Measurements from ENCODE around the gene EHD4.

EHD4 gene

DNA sequence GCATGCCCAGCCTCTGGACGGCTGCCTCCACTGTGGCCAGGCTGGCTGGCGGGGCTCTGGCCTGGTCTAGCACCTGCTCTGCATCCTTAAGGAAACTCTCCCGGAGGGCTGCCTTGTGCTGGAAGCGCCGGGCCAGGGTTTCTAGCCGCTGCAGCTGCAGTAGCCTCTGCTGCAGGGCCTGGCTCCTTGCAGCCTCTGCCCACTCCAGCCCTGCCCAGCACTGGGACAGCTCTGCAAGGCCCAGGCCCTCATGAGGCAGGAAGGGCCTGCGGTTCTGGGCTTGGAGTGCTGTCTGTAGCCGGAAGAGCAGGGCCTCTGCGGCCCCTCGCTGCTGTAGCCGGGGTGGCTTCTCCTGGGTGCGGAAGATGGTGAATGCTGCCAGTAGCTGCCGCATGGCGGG is 86.5 kb downstream of the EHD4 start:
- Histone ChIP-seq H3K27me3 (ENCODE audit: control insufficient read depth, insufficient read depth, low read length) (peaks cover 12% of the 10 kb centered on the region; the same call in 1 of the 2 replicates), H3K36me3 (ENCODE audit: control insufficient read depth, insufficient read depth, low read length) (no peaks in the 10 kb centered on the region; the same call in 1 of the 2 replicates), H3K4me3 (ENCODE audit: low read length) (no peak overlapping the region), H3K27ac (ENCODE audit: low read length) (no peak overlapping the region), H3K9me3 (ENCODE audit: control insufficient read depth, insufficient read depth, low read length) (no peaks in the 10 kb centered on the region), H3K4me1 (ENCODE audit: control insufficient read depth, insufficient read depth, low read length) (peaks cover 2% of the 10 kb centered on the region; the same call in 1 of the 2 replicates)
- DNase-seq (ENCODE audit: low read depth, low spot score): no peak
- WGBS (ENCODE audit: insufficient coverage, insufficient read length): no CpG with 5 or more reads among the region's 14 CpGs

GRCh38 chr15:41885321-41885720 is 87.0 kb downstream of the EHD4 start:
- H3K9me3 ChIP-seq (ENCODE audit: control insufficient read depth, insufficient read depth, low read length): no peaks in the 10 kb centered on the region
- H3K4me3 ChIP-seq (ENCODE audit: low read length): no peak overlapping the region
- peaks cover 14% of the 10 kb centered on the region; the same call in 1 of the 2 replicates for H3K27me3 ChIP-seq (ENCODE audit: control insufficient read depth, insufficient read depth, low read length)
- no peak overlapping the region for H3K27ac ChIP-seq (ENCODE audit: low read length)
- DNase-seq (ENCODE audit: low read depth, low spot score): no peak
- H3K36me3 ChIP-seq (ENCODE audit: control insufficient read depth, insufficient read depth, low read length): no peaks in the 10 kb centered on the region; the same call in 1 of the 2 replicates
- H3K4me1 ChIP-seq (ENCODE audit: control insufficient read depth, insufficient read depth, low read length): peaks cover 2% of the 10 kb centered on the region; the same call in 1 of the 2 replicates

DNA sequence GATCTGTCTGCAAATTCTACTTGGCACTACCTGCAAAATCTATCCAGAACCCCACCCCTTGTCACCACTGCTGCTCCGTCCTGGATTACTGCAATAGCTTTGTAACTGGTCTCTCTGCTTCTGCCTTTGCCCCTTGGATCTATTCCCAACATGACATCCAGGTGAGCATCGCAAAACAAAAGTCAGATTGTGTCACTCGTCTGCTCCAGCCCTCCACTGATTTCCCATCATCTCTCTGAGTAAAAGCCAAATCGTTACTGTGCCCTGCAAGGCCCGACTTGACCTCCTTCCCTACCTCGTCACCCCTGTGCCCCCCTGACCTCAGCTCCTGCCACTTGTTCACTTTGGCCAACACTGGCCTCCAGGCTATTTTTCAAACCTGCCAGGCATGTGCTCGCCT is 87.9 kb downstream of the EHD4 start:
- Histone ChIP-seq H3K4me1 (ENCODE audit: control insufficient read depth, insufficient read depth, low read length) (peaks cover 2% of the 10 kb centered on the region; the same call in 1 of the 2 replicates), H3K27me3 (ENCODE audit: control insufficient read depth, insufficient read depth, low read length) (peaks cover 14% of the 10 kb centered on the region; the same call in 1 of the 2 replicates), H3K9me3 (ENCODE audit: control insufficient read depth, insufficient read depth, low read length) (no peaks in the 10 kb centered on the region), H3K36me3 (ENCODE audit: control insufficient read depth, insufficient read depth, low read length) (no peaks in the 10 kb centered on the region; the same call in 1 of the 2 replicates), H3K4me3 (ENCODE audit: low read length) (no peak overlapping the region), H3K27ac (ENCODE audit: low read length) (no peak overlapping the region)
- DNase-seq (ENCODE audit: low read depth, low spot score): no peak
- no CpG with 5 or more reads among the region's 7 CpGs for WGBS (ENCODE audit: insufficient coverage, insufficient read length)

- H3K4me1 ChIP-seq (ENCODE audit: control insufficient read depth, insufficient read depth, low read length): peaks cover 2% of the 10 kb centered on the region; the same call in 1 of the 2 replicates
- no CpG with 5 or more reads among the region's 2 CpGs for WGBS (ENCODE audit: insufficient coverage, insufficient read length)
- H3K27ac ChIP-seq (ENCODE audit: low read length): no peak overlapping the region
Observed at GRCh38 chr15:41883484-41883825, 88.9 kb downstream of the EHD4 start.

GRCh38 chr15:41882689-41883483 is 89.5 kb downstream of the EHD4 start:
- DNase-seq (ENCODE audit: low read depth, low spot score): no peak
- Histone ChIP-seq H3K27ac (ENCODE audit: low read length) (no peak overlapping the region), H3K4me1 (ENCODE audit: control insufficient read depth, insufficient read depth, low read length) (peaks cover 2% of the 10 kb centered on the region; the same call in 1 of the 2 replicates), H3K9me3 (ENCODE audit: control insufficient read depth, insufficient read depth, low read length) (no peaks in the 10 kb centered on the region), H3K36me3 (ENCODE audit: control insufficient read depth, insufficient read depth, low read length) (no peaks in the 10 kb centered on the region; the same call in 1 of the 2 replicates), H3K4me3 (ENCODE audit: low read length) (peak overlapping the region; percentile 39; the same call in 1 of the 2 replicates), H3K27me3 (ENCODE audit: control insufficient read depth, insufficient read depth, low read length) (peaks cover 14% of the 10 kb centered on the region; the same call in 1 of the 2 replicates)
- no CpG with 5 or more reads among the region's 14 CpGs for WGBS (ENCODE audit: insufficient coverage, insufficient read length)

More at GRCh38 chr15:41883484-41883825, 88.9 kb downstream of the EHD4 start:
- Histone ChIP-seq H3K4me3 (ENCODE audit: low read length) (no peak overlapping the region), H3K36me3 (ENCODE audit: control insufficient read depth, insufficient read depth, low read length) (no peaks in the 10 kb centered on the region; the same call in 1 of the 2 replicates), H3K27me3 (ENCODE audit: control insufficient read depth, insufficient read depth, low read length) (peaks cover 14% of the 10 kb centered on the region; the same call in 1 of the 2 replicates), H3K9me3 (ENCODE audit: control insufficient read depth, insufficient read depth, low read length) (no peaks in the 10 kb centered on the region)
- no peak for DNase-seq (ENCODE audit: low read depth, low spot score)

GRCh38 chr15:41881920-41882688 is 90.3 kb downstream of the EHD4 start:
- Histone ChIP-seq H3K27ac (ENCODE audit: low read length) (no peak overlapping the region), H3K4me3 (ENCODE audit: low read length) (peak overlapping the region; percentile 39; the same call in 1 of the 2 replicates), H3K36me3 (ENCODE audit: control insufficient read depth, insufficient read depth, low read length) (no peaks in the 10 kb centered on the region; the same call in 1 of the 2 replicates), H3K9me3 (ENCODE audit: control insufficient read depth, insufficient read depth, low read length) (no peaks in the 10 kb centered on the region), H3K27me3 (ENCODE audit: control insufficient read depth, insufficient read depth, low read length) (peaks cover 14% of the 10 kb centered on the region; the same call in 1 of the 2 replicates), H3K4me1 (ENCODE audit: control insufficient read depth, insufficient read depth, low read length) (peaks cover 2% of the 10 kb centered on the region; the same call in 1 of the 2 replicates)
- no CpG with 5 or more reads among the region's 81 CpGs for WGBS (ENCODE audit: insufficient coverage, insufficient read length)
- DNase-seq (ENCODE audit: low read depth, low spot score): no peak

DNA sequence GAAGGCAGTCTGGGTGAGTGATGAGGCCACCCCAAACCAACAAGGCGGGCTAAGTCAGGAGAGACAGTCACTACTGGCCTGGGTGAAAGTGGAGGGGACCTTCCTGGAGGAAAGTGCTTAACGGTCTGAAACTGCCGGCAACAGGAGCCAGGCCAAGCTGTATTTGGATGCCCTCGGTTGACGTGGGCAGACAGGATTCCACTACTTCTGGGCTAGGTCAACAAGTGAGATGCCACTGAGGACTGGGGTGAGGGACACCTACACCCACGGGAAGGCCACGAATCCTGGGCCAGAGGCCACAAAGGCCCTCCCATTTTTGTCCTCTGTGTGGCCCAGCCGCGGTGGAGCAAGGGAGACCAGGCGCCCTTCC is 90.8 kb downstream of the EHD4 start:
- Histone ChIP-seq H3K4me3 (ENCODE audit: low read length) (no peak overlapping the region; the same call in 1 of the 2 replicates), H3K27me3 (ENCODE audit: control insufficient read depth, insufficient read depth, low read length) (peaks cover 14% of the 10 kb centered on the region; the same call in 1 of the 2 replicates), H3K36me3 (ENCODE audit: control insufficient read depth, insufficient read depth, low read length) (no peaks in the 10 kb centered on the region; the same call in 1 of the 2 replicates), H3K9me3 (ENCODE audit: control insufficient read depth, insufficient read depth, low read length) (no peaks in the 10 kb centered on the region), H3K27ac (ENCODE audit: low read length) (no peak overlapping the region), H3K4me1 (ENCODE audit: control insufficient read depth, insufficient read depth, low read length) (peaks cover 2% of the 10 kb centered on the region; the same call in 1 of the 2 replicates)
- no peak for DNase-seq (ENCODE audit: low read depth, low spot score)
- WGBS (ENCODE audit: insufficient coverage, insufficient read length): no CpG with 5 or more reads among the region's 10 CpGs

DNA sequence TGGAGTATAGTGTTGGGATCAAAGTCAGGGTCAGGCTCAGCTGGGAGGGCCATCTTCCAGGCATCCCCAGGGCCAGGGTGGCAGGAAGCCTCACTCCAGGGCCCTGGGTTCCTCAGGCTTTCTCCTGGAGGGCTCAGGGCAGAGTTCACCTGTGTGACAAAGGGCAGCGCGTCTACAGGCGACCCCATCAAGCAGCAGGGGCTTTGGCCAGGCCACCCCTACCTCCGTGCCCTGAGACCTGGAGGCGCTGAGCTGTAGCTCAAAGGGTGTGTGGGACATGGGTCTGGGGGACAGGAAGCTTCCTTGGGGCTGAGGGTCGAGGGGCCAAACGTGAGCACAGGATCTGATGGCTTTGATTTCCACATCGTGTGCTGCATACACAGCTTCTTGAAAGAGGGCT is 91.3 kb downstream of the EHD4 start:
- no peak overlapping the region for H3K27ac ChIP-seq (ENCODE audit: low read length)
- no peaks in the 10 kb centered on the region; the same call in 1 of the 2 replicates for H3K36me3 ChIP-seq (ENCODE audit: control insufficient read depth, insufficient read depth, low read length)
- no peak overlapping the region for H3K4me3 ChIP-seq (ENCODE audit: low read length)
- H3K27me3 ChIP-seq (ENCODE audit: control insufficient read depth, insufficient read depth, low read length): peaks cover 14% of the 10 kb centered on the region; the same call in 1 of the 2 replicates
- peaks cover 2% of the 10 kb centered on the region; the same call in 1 of the 2 replicates for H3K4me1 ChIP-seq (ENCODE audit: control insufficient read depth, insufficient read depth, low read length)
- no peaks in the 10 kb centered on the region for H3K9me3 ChIP-seq (ENCODE audit: control insufficient read depth, insufficient read depth, low read length)
- DNase-seq (ENCODE audit: low read depth, low spot score): no peak
- no CpG with 5 or more reads among the region's 8 CpGs for WGBS (ENCODE audit: insufficient coverage, insufficient read length)

DNA sequence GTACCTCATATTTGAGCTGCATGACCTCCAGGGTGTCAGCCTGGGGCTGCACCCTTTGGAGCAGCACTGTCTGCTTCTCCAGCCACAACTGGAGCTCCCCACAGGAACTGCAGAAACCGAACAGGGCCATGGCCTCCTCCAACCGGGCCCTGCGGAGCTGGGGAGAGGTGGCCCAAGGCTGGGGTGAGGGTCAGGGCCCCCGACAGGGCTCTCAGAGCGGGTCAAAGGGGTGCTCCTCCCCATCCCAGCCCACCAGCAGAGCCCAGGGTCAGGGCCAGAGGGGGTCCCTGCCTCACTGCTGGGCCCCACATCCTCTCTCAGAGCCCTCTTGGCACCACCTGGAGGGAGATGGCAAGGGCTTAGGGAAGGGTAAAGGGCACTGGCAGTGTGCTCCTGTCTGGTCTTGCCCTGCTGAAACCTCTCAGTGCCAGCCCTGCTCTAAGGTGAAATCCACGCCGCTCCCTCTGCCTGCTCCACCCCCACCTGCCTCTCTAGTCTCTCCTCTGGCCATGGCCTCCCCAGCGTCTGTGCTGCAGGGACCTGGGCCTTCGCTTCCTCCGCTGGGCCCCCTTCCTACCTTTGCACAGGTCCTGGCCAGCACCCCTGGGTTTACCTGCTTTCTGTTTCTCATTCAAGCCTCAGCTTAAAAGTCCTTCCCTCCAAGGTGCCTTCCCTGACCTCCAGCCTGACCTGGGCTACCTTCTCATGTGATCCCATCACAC is 92.0 kb downstream of the EHD4 start:
- no peak for DNase-seq (ENCODE audit: low read depth, low spot score)
- no CpG with 5 or more reads among the region's 10 CpGs for WGBS (ENCODE audit: insufficient coverage, insufficient read length)

More for the DNA sequence above, 92.0 kb downstream of the EHD4 start:
- Histone ChIP-seq H3K9me3 (ENCODE audit: control insufficient read depth, insufficient read depth, low read length) (no peaks in the 10 kb centered on the region), H3K27ac (ENCODE audit: low read length) (no peak overlapping the region), H3K4me3 (ENCODE audit: low read length) (no peak overlapping the region), H3K36me3 (ENCODE audit: control insufficient read depth, insufficient read depth, low read length) (no peaks in the 10 kb centered on the region), H3K4me1 (ENCODE audit: control insufficient read depth, insufficient read depth, low read length) (peaks cover 2% of the 10 kb centered on the region; the same call in 1 of the 2 replicates), H3K27me3 (ENCODE audit: control insufficient read depth, insufficient read depth, low read length) (peaks cover 14% of the 10 kb centered on the region; the same call in 1 of the 2 replicates)
